Keratinocyte (primary cell): ENCODE data around the gene NGLY1. TPM values are rescaled to one million over a fixed set of nuclear protein-coding genes. Genes with fewer than 3 reads are reported as not detected.
A peak's percentile ranks its signal among the peaks of the same experiment; 100 is the strongest.

ENCODE experiments used
- DNase-seq: peaks from one replicate; pipeline ENCODE4 v3.0.0-alpha.2; 2011; ENCODE audit warnings: low read depth, missing footprints, low spot score
- FAIRE-seq: peaks from 2 replicates; lab custom pipeline; 2011; peaks lifted over from hg19 to GRCh38; lab: Jason Lieb, UNC
- H2AFZ ChIP-seq: 2 replicates; pipeline ENCODE4 v1.6.0; 2012; ENCODE audit warnings: low read length, control low read depth, inconsistent platforms; ENCODE audit not compliant: control insufficient read depth
- H3K27ac ChIP-seq: 2 replicates; pipeline ENCODE4 v1.5.1; 2011; ENCODE audit warnings: low read length; ENCODE audit not compliant: control insufficient read depth, insufficient read depth
- H3K27me3 ChIP-seq: 3 replicates; pipeline ENCODE4 v1.6.0; 2011; ENCODE audit warnings: low read length; ENCODE audit not compliant: control insufficient read depth, insufficient read depth; ENCODE audit errors: extremely low read depth
- H3K36me3 ChIP-seq, 2 experiments: 2 replicates in 1 of 2; 3 replicates in 1 of 2; pipeline ENCODE4 v1.5.1; 2011; ENCODE audit warnings: low read length in 2 of 2, mild to moderate bottlenecking in 1 of 2; ENCODE audit not compliant: control insufficient read depth in 2 of 2, insufficient read depth in 2 of 2; ENCODE audit errors: extremely low read depth in 1 of 2
- H3K4me1 ChIP-seq: 3 replicates; pipeline ENCODE4 v1.5.1; 2011; ENCODE audit warnings: low read length; ENCODE audit not compliant: control insufficient read depth, insufficient read depth; ENCODE audit errors: extremely low read depth
- H3K4me2 ChIP-seq: 3 replicates; pipeline ENCODE4 v1.6.0; 2011; ENCODE audit warnings: low read depth, low read length; ENCODE audit not compliant: control insufficient read depth, insufficient read depth; ENCODE audit errors: extremely low read depth
- H3K4me3 ChIP-seq, 3 experiments: fragments of 200-600 bp in 1 of 3; sonication (generic) in 1 of 3; 2 replicates in 2 of 3; 3 replicates in 1 of 3; pipeline ENCODE4 v1.5.1; 2011 to 2016; ENCODE audit warnings: low read length in 3 of 3, mild to moderate bottlenecking in 3 of 3, control low read depth in 2 of 3, inconsistent platforms in 1 of 3, low read depth in 1 of 3, mixed read lengths in 1 of 3, mixed run types in 1 of 3, moderate library complexity in 1 of 3; ENCODE audit not compliant: control insufficient read depth in 2 of 3, insufficient read depth in 2 of 3; ENCODE audit errors: extremely low read depth in 1 of 3
- H3K79me2 ChIP-seq: 2 replicates; pipeline ENCODE4 v1.6.0; 2012; ENCODE audit warnings: low read length; ENCODE audit not compliant: control insufficient read depth, insufficient read depth
- H3K9ac ChIP-seq: 3 replicates; pipeline ENCODE4 v1.6.0; 2011; ENCODE audit warnings: low read length; ENCODE audit not compliant: control insufficient read depth, insufficient read depth; ENCODE audit errors: extremely low read depth
- H3K9me1 ChIP-seq: 3 replicates; pipeline ENCODE4 v1.6.0; 2011; ENCODE audit warnings: low read length; ENCODE audit not compliant: control insufficient read depth, insufficient read depth; ENCODE audit errors: extremely low read depth
- H3K9me3 ChIP-seq: 2 replicates; pipeline ENCODE4 v1.5.1; 2012; ENCODE audit warnings: low read depth, low read length; ENCODE audit not compliant: control insufficient read depth
- H4K20me1 ChIP-seq: 3 replicates; pipeline ENCODE4 v1.6.0; 2011; ENCODE audit warnings: low read length; ENCODE audit not compliant: control insufficient read depth, insufficient read depth; ENCODE audit errors: extremely low read depth
- EZH2 ChIP-seq: IDR thresholded peaks from one replicate; pipeline ENCODE4 v1.6.1; 2012; ENCODE audit warnings: inconsistent platforms, mild to moderate bottlenecking, low read length, moderate library complexity
- dilution Hi-C: fragments of 300-500 bp; cut with MboI; formaldehyde crosslinking; loops from one replicate; pipeline ENCODE4 v1.7.0; 2020; ENCODE audit warnings: low sequenced_read_pairs; ENCODE audit not compliant: extremely low pct_ligation_motif_present
- polyA plus RNA-seq, 5 experiments: library from polyadenylated mRNA; depleted of rRNA in 3 of 5; stranded (reverse) in 3 of 5; stranded (forward) in 1 of 5; unstranded in 1 of 5; fragments of >200 nt; gene quantifications; 1 replicate in 1 of 5; 2 replicates in 3 of 5; 3 replicates in 1 of 5; pipeline versions ENCODE4 v1.2.1 to v1.2.3, GENCODE V29; 2011 to 2012; ENCODE audit warnings: missing spikeins in 2 of 5, low read depth in 1 of 5, low replicate concordance in 1 of 5
- TF ChIP-seq, protein P1 (sequence below), 3 experiments: IDR thresholded peaks in 1 of 3; conservative IDR thresholded peaks in 1 of 3; optimal IDR thresholded peaks in 1 of 3; 2 replicates in 2 of 3; 3 replicates in 1 of 3; pipeline versions ENCODE3 to v1.5.1; 2011; ENCODE audit warnings: low read length in 3 of 3, mild to moderate bottlenecking in 3 of 3, moderate library complexity in 2 of 3, control low read depth in 1 of 3, inconsistent platforms in 1 of 3; ENCODE audit not compliant: insufficient read depth in 2 of 3; ENCODE audit errors: extremely low read depth in 1 of 3

The NGLY1 gene
- polyA plus RNA-seq, 1 donor (not counting 4 experiments of a cell fraction or from before 2014, with no cell fraction given): 19.5 TPM

DNA sequence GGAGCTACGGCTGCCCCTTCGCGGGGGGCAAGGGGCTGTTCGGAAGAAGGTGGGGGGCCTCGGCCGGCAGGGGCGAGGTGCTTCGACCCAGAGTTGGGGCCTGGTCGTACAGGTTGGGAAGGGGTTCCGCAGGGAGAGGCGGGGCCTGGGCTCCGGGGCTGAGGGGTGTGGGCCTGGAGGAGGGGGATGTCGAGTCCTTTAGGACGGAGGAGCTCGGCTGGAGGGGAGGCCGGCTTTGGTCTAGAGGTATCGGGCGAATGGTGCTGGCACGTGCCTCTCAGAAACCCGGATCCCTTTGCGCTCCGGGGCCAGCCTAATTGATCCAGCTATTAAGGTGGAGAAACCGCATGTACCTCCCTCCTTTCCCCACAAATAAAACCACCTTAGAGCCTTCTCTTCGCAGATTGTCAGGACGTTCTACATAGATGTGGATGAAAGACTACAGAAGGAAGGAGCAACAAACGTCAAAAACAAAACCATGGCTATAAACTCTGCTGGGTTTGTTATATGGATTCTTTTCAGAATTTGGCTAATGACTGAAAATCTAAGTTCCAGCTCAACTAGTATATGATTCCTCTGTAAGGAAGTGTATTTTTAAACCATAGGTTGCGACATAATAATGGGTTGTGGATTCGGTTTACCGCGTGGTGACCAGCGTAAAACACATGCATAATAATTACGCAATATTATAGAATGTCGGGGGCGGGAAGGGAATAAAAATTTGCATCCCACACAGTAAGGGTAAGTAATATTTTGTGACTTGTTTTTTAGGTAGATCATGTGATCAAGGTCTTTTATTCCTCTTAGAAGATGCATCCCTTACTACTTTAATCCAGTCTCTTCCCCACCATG is 644 bp upstream of the NGLY1 start:
- H3K9me3 ChIP-seq: no peaks in the 10 kb centered on the region
- H3K9me1 ChIP-seq: no peaks in the 10 kb centered on the region
- H3K27ac ChIP-seq: peak overlapping the region; percentile 61
- dilution Hi-C loops: no loop called here
- H4K20me1 ChIP-seq: no peaks in the 10 kb centered on the region
- TF ChIP-seq, protein P1, sequence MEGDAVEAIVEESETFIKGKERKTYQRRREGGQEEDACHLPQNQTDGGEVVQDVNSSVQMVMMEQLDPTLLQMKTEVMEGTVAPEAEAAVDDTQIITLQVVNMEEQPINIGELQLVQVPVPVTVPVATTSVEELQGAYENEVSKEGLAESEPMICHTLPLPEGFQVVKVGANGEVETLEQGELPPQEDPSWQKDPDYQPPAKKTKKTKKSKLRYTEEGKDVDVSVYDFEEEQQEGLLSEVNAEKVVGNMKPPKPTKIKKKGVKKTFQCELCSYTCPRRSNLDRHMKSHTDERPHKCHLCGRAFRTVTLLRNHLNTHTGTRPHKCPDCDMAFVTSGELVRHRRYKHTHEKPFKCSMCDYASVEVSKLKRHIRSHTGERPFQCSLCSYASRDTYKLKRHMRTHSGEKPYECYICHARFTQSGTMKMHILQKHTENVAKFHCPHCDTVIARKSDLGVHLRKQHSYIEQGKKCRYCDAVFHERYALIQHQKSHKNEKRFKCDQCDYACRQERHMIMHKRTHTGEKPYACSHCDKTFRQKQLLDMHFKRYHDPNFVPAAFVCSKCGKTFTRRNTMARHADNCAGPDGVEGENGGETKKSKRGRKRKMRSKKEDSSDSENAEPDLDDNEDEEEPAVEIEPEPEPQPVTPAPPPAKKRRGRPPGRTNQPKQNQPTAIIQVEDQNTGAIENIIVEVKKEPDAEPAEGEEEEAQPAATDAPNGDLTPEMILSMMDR (optimal IDR thresholded peaks at IDR 0.05 in 1 of 3, IDR thresholded peaks at IDR 0.05 in 1 of 3, conservative IDR thresholded peaks at IDR 0.05 in 1 of 3; ENCODE audit: extremely low read depth in 1 of 3, insufficient read depth in 2 of 3, low read length in 3 of 3): no peak
- no peak for TF ChIP-seq EZH2
- H3K9ac ChIP-seq: peak overlapping the region; percentile 75
- H3K27me3 ChIP-seq: no peaks in the 10 kb centered on the region
- FAIRE-seq (no peak), DNase-seq (no peak)
- peak overlapping the region; percentile 75 to 79 (median 77) for H3K4me3 ChIP-seq
- H3K4me1 ChIP-seq: peaks cover 9% of the 10 kb centered on the region
- H3K79me2 ChIP-seq: peaks cover 31% of the 10 kb centered on the region
- H3K36me3 ChIP-seq: no peaks in the 10 kb centered on the region
- peak overlapping the region; percentile 95 for H2AFZ ChIP-seq
- H3K4me2 ChIP-seq: peak overlapping the region; percentile 82

- Histone ChIP-seq H3K9me1 (no peaks in the 10 kb centered on the region), H4K20me1 (no peaks in the 10 kb centered on the region), H3K9me3 (no peaks in the 10 kb centered on the region), H3K9ac (peak overlapping the region; percentile 71), H3K4me3 (peak overlapping the region; percentile 76 to 91 (median 77)), H3K27ac (peak overlapping the region; percentile 40), H2AFZ (peak overlapping the region; percentile 91), H3K4me1 (peaks cover 9% of the 10 kb centered on the region), H3K4me2 (peak overlapping the region; percentile 90), H3K27me3 (no peaks in the 10 kb centered on the region), H3K79me2 (peaks cover 31% of the 10 kb centered on the region), H3K36me3 (peaks cover 1 to 3% of the 10 kb centered on the region in 2 experiments)
- FAIRE-seq (peak; percentile 26), DNase-seq (no peak)
- no peak for TF ChIP-seq EZH2
- TF ChIP-seq, protein P1 (optimal IDR thresholded peaks at IDR 0.05 in 1 of 3, IDR thresholded peaks at IDR 0.05 in 1 of 3, conservative IDR thresholded peaks at IDR 0.05 in 1 of 3; ENCODE audit: extremely low read depth in 1 of 3, insufficient read depth in 2 of 3, low read length in 3 of 3): no peak
- dilution Hi-C loops: no loop called here
Measured at GRCh38 chr3:25782636-25782937, 656 bp downstream of the NGLY1 start.
